ENCODE data around the gene GLMP. TPM values are rescaled to one million over a fixed set of nuclear protein-coding genes. Genes with fewer than 3 reads are reported as not detected.

The GLMP gene
- polyA plus RNA-seq, 1 donor from 2014 or later, result 11.5 TPM

GRCh38 chr1:156247460-156248322 is 47.8 kb downstream of the GLMP start, which contains the start of gene PAQR6:
Gene PAQR6 (minus strand): TSS chr1:156248056. CDS start chr1:156246731, 1,325 bp downstream.
- H3K4me3 Mint-ChIP-seq, result peak within 1 kb of the TSS in 1 of 4 donors; percentile 38
- H3K36me3 Mint-ChIP-seq, result no peaks in the 10 kb centered on the region
- H3K27me3 Mint-ChIP-seq, result peaks cover 8% of the 10 kb centered on the region
- no peak within 1 kb of the TSS for H3K27ac Mint-ChIP-seq
- H3K4me1 Mint-ChIP-seq, result peaks cover 6 to 7% (median 6%) of the 10 kb centered on the region in 3 donors
- no peaks in the 10 kb centered on the region for H3K9me3 Mint-ChIP-seq

- no peak overlapping the region for H3K27ac Mint-ChIP-seq
- peak overlapping the region in 1 of 4 donors; percentile 65 for H3K4me3 Mint-ChIP-seq
- H3K4me1 Mint-ChIP-seq, result peaks cover 6 to 7% (median 6%) of the 10 kb centered on the region in 3 donors
- no peaks in the 10 kb centered on the region for H3K9me3 Mint-ChIP-seq
- H3K36me3 Mint-ChIP-seq, result no peaks in the 10 kb centered on the region
- H3K27me3 Mint-ChIP-seq, result peaks cover 8% of the 10 kb centered on the region
These were observed 48.6 kb downstream of the GLMP start for GRCh38 chr1:156246781-156247459.

GRCh38 chr1:156246241-156246780 is 49.2 kb downstream of the GLMP start:
- H3K27me3 Mint-ChIP-seq, result peaks cover 8% of the 10 kb centered on the region
- H3K4me1 Mint-ChIP-seq, result peaks cover 6 to 7% (median 6%) of the 10 kb centered on the region in 3 donors
- H3K36me3 Mint-ChIP-seq, result no peaks in the 10 kb centered on the region
- no peaks in the 10 kb centered on the region for H3K9me3 Mint-ChIP-seq
- H3K4me3 Mint-ChIP-seq, result peak overlapping the region; percentile 9 to 87 (median 70)
- H3K27ac Mint-ChIP-seq, result no peak overlapping the region

GRCh38 chr1:156245451-156246232 is 49.8 kb downstream of the GLMP start:
- Mint-ChIP-seq H3K27ac (peak overlapping the region in 1 of 3 donors; percentile 78), H3K4me1 (peaks cover 6 to 7% (median 6%) of the 10 kb centered on the region in 3 donors), H3K27me3 (peaks cover 8% of the 10 kb centered on the region), H3K36me3 (peaks cover 5% of the 10 kb centered on the region), H3K9me3 (no peaks in the 10 kb centered on the region), H3K4me3 (peak overlapping the region; percentile 75 to 95 (median 88))

GRCh38 chr1:156244712-156245111 is 50.8 kb downstream of the GLMP start:
- no peak overlapping the region for H3K27ac Mint-ChIP-seq
- no peaks in the 10 kb centered on the region for H3K9me3 Mint-ChIP-seq
- H3K4me3 Mint-ChIP-seq, result peak overlapping the region; percentile 9 to 95 (median 80)
- H3K36me3 Mint-ChIP-seq, result peaks cover 8% of the 10 kb centered on the region
- H3K27me3 Mint-ChIP-seq, result peaks cover 8% of the 10 kb centered on the region
- H3K4me1 Mint-ChIP-seq, result peaks cover 6 to 7% (median 6%) of the 10 kb centered on the region in 3 donors

GRCh38 chr1:156244126-156244525 is 51.4 kb downstream of the GLMP start:
- Mint-ChIP-seq H3K4me1 (peaks cover 6 to 7% (median 6%) of the 10 kb centered on the region in 3 donors), H3K4me3 (peak overlapping the region in 3 of 4 donors; percentile 34 to 75 (median 47)), H3K27ac (no peak overlapping the region), H3K36me3 (peaks cover 11% of the 10 kb centered on the region), H3K9me3 (no peaks in the 10 kb centered on the region), H3K27me3 (peaks cover 8% of the 10 kb centered on the region)

GRCh38 chr1:156242738-156243137 is 52.7 kb downstream of the GLMP start:
- peaks cover 8% of the 10 kb centered on the region for H3K27me3 Mint-ChIP-seq
- no peaks in the 10 kb centered on the region for H3K9me3 Mint-ChIP-seq
- H3K27ac Mint-ChIP-seq, result peak overlapping the region in 1 of 3 donors; percentile 47
- H3K36me3 Mint-ChIP-seq, result peaks cover 11% of the 10 kb centered on the region
- peak overlapping the region in 1 of 4 donors; percentile 17 for H3K4me3 Mint-ChIP-seq
- H3K4me1 Mint-ChIP-seq, result peaks cover 6 to 7% (median 6%) of the 10 kb centered on the region in 3 donors

Other genes with a start within 250 kb of the GLMP start
- 7.6 TPM for gene UBQLN4, start 241.9 kb downstream of the GLMP start, polyA plus RNA-seq
- gene LAMTOR2, start 240.9 kb downstream of the GLMP start, polyA plus RNA-seq, result 159 TPM
- gene RAB25, start 234.5 kb downstream of the GLMP start, polyA plus RNA-seq, result 2.9 TPM
- 0.05 TPM for gene MEX3A, start 213.2 kb downstream of the GLMP start, polyA plus RNA-seq
- 5.7 TPM for gene LMNA, start 181.0 kb downstream of the GLMP start, polyA plus RNA-seq
- gene SEMA4A, start 142.1 kb downstream of the GLMP start, polyA plus RNA-seq, result 11.0 TPM
- gene SLC25A44, start 101.6 kb downstream of the GLMP start, polyA plus RNA-seq, result 16.6 TPM
- 87.0 TPM for gene PMF1, start 82.7 kb downstream of the GLMP start, polyA plus RNA-seq
- gene BGLAP, start 53.5 kb downstream of the GLMP start, polyA plus RNA-seq, result not detected
- gene PAQR6, start 47.6 kb downstream of the GLMP start, polyA plus RNA-seq, result 0.44 TPM
- 27.2 TPM for gene SMG5, start 12.9 kb downstream of the GLMP start, polyA plus RNA-seq
- 9.3 TPM for gene TMEM79, start 11.4 kb downstream of the GLMP start, polyA plus RNA-seq
- not detected for gene VHLL, start 3.6 kb upstream of the GLMP start, polyA plus RNA-seq
- gene CCT3, start 42.6 kb upstream of the GLMP start, polyA plus RNA-seq, result 172 TPM
- gene TSACC, start 42.8 kb upstream of the GLMP start, polyA plus RNA-seq, result 2.5 TPM
- gene RHBG, start 73.5 kb upstream of the GLMP start, polyA plus RNA-seq, result not detected
- gene MEF2D, start 205.1 kb upstream of the GLMP start, polyA plus RNA-seq, result 16.2 TPM

All from IgD-negative memory B cell (primary cell).